Head of caudate nucleus (tissue), 42 donors: ENCODE data around the gene ETNK2.
"Not testable (repeated sequence)": the region's sequence is repeated elsewhere in the genome, so short reads cannot be mapped to it uniquely, and the experiment has no call there.

Experiments
- DNase-seq, 42 donors: peaks; one replicate each; pipeline versions ENCODE4 v3.0.0 to v3.0.0-alpha.2; 2020 to 2021; ENCODE audit warnings: mixed read lengths in 7 of 42
- intact Hi-C: fragments of 100-400 bp; cut with DNase I; formaldehyde crosslinking; loops from one replicate; pipeline ENCODE4 v1.15.0; 2022

ETNK2 gene

DNA sequence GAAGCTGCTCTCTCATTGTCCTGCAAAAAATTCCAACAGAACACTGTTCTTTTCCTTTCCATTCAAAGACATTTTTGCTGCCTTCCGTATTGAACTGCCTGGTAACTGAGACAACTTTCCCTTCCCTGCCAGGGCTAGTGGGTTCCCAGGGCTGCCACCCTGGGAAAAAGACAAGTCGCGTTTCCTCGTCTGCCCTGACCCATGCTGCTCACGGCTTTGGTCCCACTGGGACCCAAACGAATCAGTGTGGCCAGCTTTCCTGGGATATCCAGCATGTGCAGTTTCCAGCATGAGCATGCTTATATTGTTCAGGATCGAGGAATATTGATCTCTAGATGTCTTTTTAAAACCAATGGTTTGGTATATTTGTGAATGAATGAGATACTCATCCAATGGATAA lies 60.8 kb downstream of the ETNK2 start:
- intact Hi-C loops: no loop called here
- DNase-seq: no peak

DNA sequence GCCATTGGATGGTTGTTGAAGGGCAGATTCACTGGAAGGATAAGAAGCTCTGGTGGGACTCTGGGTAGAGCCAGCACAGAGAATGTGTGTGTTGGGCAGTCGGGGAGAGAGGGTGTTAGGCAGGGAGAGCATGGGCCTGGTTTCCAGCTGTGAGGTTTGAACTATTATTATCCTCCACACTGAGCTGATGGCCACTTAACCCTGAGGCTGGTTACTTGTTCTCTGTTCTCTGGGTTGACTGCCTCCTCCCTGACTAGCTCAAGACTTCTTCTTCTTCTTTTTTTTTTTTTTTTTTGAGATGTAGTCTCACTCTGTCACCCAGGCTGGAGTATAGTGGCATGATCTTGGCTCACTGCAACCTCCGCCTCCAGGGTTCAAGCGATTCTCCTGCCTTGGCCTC lies 61.7 kb downstream of the ETNK2 start:
- DNase-seq, intact Hi-C loops: not testable (repeated sequence)

DNA sequence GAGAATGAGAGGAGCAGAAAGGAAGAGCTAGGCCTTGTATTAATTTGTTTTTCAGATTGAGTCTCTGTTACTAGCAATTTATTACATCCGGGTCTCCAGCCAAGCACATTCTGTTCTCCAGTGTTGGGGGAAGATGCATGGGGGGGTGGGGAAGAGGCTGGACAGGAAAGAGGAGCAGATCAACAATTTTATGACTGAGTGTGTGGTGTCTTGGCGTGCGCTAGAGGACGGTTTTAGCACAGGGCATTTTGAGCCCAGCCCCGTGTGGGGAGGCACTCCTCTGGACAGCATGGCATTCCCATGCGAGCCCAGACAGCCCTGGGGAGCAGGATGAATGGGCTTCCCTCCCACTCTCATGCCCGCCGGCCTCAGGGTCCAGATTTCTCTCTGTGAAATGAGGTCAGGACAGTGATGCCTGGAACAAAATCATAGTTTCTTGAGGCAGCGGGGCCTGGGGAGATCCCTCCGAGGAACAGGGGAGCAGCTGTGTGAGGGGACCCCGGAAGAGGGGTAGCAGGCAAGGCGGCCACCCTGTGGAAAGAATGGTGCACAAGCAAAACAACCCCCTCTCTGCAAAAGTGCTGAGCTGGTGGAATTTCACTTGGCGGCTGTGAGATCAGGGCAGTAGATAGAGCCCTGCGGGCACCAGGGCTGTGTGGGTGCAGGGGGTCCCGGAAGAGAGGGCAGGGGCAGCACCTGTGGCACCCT lies 62.6 kb downstream of the ETNK2 start:
- intact Hi-C loops: no loop called here
- peak in 7 of 42 donors; percentile 3 to 49 (median 27) for DNase-seq

DNA sequence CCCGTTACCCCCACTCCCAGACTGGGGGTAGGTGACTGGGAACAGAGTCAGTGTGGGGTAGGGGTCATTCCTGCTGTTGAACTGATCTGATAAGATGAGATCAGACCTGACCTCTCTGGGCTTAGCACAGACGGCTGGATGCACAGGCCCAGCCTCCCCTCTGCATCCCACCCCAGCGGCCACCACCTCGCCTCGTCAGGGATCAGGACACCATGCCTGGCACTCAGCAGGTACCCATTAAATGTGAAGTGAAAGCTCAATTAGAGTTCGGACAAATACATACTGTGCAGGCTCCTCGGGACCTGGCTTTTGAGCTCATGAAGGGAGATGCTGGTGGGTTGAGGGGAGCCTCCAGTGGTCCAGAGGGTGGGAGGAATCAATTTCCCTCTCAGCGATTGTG lies 63.2 kb downstream of the ETNK2 start:
- intact Hi-C loops: no loop called here
- DNase-seq: no peak

DNA sequence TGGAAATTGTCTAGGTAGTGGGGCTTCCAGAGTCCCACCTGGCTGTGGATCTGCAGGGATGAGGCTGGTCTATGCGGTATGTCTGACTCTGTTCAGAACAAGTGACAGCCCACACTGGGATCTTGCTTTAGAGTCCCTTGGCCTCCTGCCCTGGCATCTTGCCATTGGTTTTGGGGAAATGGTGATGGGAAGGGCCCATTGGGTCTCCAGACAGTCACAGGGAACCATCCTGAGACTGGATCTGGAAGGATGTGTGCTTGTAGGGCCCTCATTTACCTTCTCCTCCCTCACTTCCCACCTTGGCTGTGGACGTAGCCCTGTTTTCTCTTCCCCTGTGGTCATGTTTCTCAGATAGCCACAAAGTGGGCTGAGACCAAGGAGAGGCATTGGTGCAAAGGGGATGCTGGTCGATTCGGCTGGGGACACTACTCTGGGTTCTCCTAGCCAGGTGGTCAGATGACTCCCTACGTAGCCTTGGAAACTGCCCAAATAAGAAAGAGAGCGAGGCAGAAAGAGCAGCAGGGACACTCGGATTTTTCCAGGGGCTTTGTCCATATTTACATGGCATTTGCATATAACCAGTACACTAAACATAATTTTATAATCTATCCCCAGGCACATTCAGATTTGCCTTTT lies 63.8 kb downstream of the ETNK2 start:
- intact Hi-C loops: no loop called here
- peak in 2 of 42 donors; percentile 29 to 51 for DNase-seq

DNA sequence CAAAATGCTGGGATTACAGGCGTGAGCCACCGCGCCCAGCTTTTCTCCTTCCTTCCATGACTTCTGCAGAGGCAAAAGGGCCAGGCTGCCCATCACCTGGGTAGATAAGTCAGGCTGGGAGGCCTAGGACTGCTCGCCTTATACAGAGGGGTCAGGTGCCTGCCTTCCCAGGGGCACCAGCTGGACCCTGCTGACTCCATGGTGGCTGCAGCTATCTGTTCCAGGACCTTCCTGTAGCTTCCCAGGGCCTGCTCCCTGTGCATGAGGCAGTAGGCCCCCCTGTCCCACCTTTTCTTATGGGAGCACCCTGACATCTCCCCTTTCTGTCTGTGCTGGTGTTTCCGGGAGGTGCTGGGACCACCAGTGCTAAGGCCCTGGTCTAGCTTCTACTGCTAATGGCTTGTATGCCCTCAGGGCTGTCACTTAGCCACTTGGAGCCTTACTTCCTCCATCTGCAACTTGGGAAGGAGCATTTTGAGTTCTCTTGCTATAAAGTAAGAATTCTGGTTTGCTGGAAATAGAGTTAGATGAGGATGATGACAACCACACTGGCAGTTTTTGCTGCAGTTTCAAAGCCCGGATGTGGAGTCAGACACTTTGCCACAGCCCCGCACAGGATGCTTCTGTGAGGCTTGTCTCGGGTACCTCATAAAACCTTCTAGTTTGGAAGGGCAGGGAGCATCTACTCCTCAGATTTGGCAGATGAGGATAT lies 64.5 kb downstream of the ETNK2 start:
- intact Hi-C loops: no loop called here
- no peak for DNase-seq

DNA sequence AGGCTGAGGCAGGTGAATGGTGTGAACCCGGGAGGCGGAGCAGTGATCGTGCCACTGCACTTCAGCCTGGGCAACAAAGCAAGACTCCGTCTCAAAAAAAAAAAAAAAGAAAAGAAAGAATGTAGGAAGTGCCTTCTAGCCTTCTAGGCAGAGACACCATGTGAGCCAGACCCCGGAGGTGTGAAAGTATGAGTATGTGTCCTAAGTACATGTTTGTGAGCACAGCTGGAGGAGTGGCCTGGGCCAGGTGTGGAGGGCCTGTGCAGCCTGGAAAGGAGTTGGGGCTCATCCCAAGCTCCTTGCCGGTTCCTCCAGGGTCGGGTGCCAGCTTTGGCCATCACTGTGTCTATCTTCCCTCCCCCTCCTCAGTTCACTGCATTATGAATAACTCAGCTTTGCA lies 66.0 kb downstream of the ETNK2 start:
- intact Hi-C loops: no loop called here
- no peak for DNase-seq

DNA sequence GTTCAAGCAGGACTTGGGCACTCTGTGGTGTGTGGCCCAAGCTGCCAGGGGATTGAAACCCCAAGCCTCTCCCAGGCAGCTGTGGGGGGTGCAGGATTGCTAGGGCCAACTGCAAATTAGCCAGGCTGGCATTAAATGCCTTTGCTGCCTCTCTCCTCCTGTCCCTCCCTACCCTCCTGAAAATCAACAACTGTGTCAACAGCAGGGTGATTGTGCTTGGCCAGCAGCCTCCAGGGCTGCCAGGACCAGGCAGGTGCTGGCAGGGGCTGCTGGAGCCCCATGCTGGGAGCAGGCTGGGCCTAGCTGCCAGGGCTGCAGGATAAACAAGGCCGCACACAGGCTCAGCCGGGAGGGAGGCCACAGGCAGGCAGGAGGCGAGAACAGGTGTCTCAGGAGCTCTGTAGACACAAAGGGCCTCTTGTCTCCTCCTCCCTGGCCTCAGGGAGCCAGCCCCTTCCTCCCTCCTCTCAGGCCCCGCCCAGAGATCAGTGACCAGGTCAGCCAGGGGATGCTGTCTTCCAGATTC lies 67.5 kb downstream of the ETNK2 start:
- intact Hi-C loops: no loop called here
- DNase-seq: peak in 34 of 42 donors; percentile 13 to 73 (median 54)

DNA sequence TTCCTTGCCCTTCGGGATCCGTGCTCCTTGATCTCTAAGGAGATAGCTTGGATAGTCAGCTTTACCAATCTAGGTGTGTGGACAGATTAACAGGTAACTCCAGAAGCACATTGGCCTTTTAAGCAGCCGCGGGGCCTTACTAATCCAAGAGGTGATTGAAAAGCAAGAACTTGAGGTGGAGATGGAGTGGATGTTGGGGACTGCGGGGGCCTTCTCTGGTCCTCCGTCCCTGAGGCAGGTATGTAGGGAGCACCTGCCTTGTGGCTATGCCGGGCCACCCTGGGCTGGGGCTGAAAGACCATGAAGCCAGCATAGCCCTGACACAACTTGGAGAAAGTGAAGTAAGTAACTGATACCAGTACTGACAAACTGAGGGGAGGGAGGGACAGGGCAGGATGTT lies 68.4 kb downstream of the ETNK2 start:
- intact Hi-C loops: no loop called here
- no peak for DNase-seq

DNA sequence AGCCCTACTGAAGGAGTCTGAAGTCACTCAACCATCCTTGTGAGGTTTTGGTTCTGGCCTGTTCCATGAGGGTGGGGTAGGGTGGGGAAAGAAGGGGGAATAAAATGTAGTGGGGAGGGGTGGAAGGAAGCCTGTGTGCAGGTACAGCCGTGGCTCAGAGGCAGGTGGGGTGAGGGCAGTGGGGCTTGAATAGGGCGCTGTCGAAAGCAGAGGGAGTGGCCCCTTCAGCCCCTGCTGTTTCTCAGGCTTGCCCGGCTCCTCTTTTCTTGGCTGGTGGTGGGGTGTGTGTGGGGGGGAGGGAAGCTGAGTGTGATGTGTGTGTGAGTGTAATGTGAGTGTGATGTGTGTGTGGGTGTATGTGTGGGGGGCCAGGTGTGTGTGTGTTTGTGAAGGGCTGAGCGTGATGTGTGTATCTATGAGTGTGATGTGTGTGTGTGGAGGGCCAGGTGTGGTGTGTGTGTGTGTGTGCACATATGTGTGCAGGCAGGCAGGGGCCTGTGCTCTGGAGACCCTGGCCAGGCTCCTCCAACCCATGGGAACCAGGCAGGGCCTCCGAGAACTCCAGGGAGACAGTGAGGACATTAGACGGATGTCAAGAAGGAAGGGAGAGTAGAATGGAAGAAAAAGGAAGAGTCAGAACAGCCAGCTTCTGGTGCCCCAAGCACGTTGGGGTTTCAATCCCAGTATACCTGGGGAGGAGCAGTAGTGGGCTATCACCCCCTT lies 69.9 kb downstream of the ETNK2 start:
- intact Hi-C loops: no loop called here
- no peak for DNase-seq

DNA sequence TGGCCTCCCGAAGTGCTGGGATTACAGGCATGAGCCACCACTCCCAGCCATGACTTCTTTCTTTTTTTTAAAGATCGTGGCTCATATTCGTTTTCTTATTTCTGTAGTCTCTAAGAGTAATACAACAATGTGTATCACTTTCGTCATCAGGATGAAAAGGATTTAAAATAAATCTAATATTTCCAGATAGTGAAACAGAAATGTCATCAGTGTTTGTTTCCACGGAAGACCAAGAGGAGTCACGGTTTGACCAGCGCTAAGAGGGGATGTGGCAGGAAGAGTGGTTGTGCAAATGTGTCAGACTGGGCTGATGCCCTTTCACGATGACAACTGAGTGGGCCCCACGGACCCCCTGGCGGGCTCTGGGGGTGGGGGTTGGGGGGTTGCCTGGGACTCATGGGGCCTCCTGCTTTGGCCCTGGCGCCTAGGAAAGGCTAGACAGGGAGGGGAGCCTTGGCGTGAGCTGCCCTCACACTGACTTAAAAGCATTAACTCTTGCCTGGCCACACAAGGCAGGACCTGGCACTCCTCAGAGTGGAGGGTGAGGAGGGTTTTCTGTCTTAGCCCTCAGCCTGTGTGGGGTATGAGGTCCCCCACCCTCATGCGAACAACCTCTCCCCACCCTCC lies 70.6 kb downstream of the ETNK2 start:
- intact Hi-C loops: no loop called here
- no peak for DNase-seq
